ENCODE data around the gene TCAF1. TPM values are rescaled to one million over a fixed set of nuclear protein-coding genes. Genes with fewer than 3 reads are reported as not detected.
"Not testable (repeated sequence)": the region's sequence is repeated elsewhere in the genome, so short reads cannot be mapped to it uniquely, and the experiment has no call there.

TCAF1 gene
- total RNA-seq, 1 experiment from 2014 or later = 56.5 TPM

- Histone ChIP-seq H3K9me3 (replicated peaks) (no peaks in the 10 kb centered on the region), H3K27ac (no peak overlapping the region), H3K36me3 (0 out of 2 replicates have a peak, but pooled peaks cover 2% of the 10 kb centered on the region), H3K27me3 (replicated peaks) (no peaks in the 10 kb centered on the region), H3K4me3 (no peak overlapping the region), H3K4me1 (replicated peaks) (no peaks in the 10 kb centered on the region)
- DNase-seq (ENCODE audit: low read depth in 1 of 2, low spot score in 2 of 2) = no peak
Observed at GRCh38 chr7:143891457-143891856, 10.5 kb downstream of the TCAF1 start.

- Histone ChIP-seq H3K27me3 (replicated peaks) (no peaks in the 10 kb centered on the region), H3K36me3 (peaks cover 2% of the 10 kb centered on the region; the same call in 1 of the 2 replicates), H3K4me3 (no peak overlapping the region), H3K4me1 (replicated peaks) (no peaks in the 10 kb centered on the region), H3K9me3 (replicated peaks) (no peaks in the 10 kb centered on the region), H3K27ac (no peak overlapping the region)
- DNase-seq (ENCODE audit: low read depth in 1 of 2, low spot score in 2 of 2) = no peak
Observed at GRCh38 chr7:143890558-143890957, 11.4 kb downstream of the TCAF1 start.

GRCh38 chr7:143889068-143889467 lies 12.9 kb downstream of the TCAF1 start:
- DNase-seq (ENCODE audit: low read depth in 1 of 2, low spot score in 2 of 2) = no peak
- Histone ChIP-seq H3K9me3 (replicated peaks) (no peaks in the 10 kb centered on the region), H3K4me1 (replicated peaks) (no peaks in the 10 kb centered on the region), H3K4me3 (no peak overlapping the region), H3K27ac (no peak overlapping the region), H3K27me3 (replicated peaks) (no peaks in the 10 kb centered on the region), H3K36me3 (peaks cover 2% of the 10 kb centered on the region; the same call in 1 of the 2 replicates)

- Histone ChIP-seq H3K4me1 (replicated peaks) (no peaks in the 10 kb centered on the region), H3K27ac (no peak overlapping the region), H3K27me3 (replicated peaks) (no peaks in the 10 kb centered on the region), H3K4me3 (no peak overlapping the region), H3K36me3 (peaks cover 2% of the 10 kb centered on the region; the same call in 1 of the 2 replicates), H3K9me3 (replicated peaks) (no peaks in the 10 kb centered on the region)
- no peak for DNase-seq (ENCODE audit: low read depth in 1 of 2, low spot score in 2 of 2)
Observed at GRCh38 chr7:143886826-143887477, 15.0 kb downstream of the TCAF1 start.

- Histone ChIP-seq H3K9me3 (replicated peaks) (no peaks in the 10 kb centered on the region), H3K27me3 (replicated peaks) (no peaks in the 10 kb centered on the region), H3K4me1 (replicated peaks) (no peaks in the 10 kb centered on the region), H3K36me3 (peaks cover 2% of the 10 kb centered on the region; the same call in 1 of the 2 replicates), H3K27ac (no peak overlapping the region), H3K4me3 (no peak overlapping the region)
- no peak for DNase-seq (ENCODE audit: low read depth in 1 of 2, low spot score in 2 of 2)
Observed at GRCh38 chr7:143885951-143886350, 16.0 kb downstream of the TCAF1 start.

- Histone ChIP-seq H3K9me3 (replicated peaks) (no peaks in the 10 kb centered on the region), H3K27me3 (replicated peaks) (no peaks in the 10 kb centered on the region), H3K27ac (no peak overlapping the region), H3K4me3 (no peak overlapping the region), H3K4me1 (replicated peaks) (no peaks in the 10 kb centered on the region), H3K36me3 (no peaks in the 10 kb centered on the region; the same call in 1 of the 2 replicates)
- DNase-seq (ENCODE audit: low read depth in 1 of 2, low spot score in 2 of 2) = no peak
Observed at GRCh38 chr7:143884969-143885559, 16.9 kb downstream of the TCAF1 start.

GRCh38 chr7:143884241-143884968 lies 17.6 kb downstream of the TCAF1 start:
- no peak overlapping the region for H3K27ac ChIP-seq
- no peaks in the 10 kb centered on the region for H3K9me3 ChIP-seq (replicated peaks)
- H3K4me3 ChIP-seq = no peak overlapping the region
- H3K36me3 ChIP-seq = no peaks in the 10 kb centered on the region; the same call in 1 of the 2 replicates
- no peak for DNase-seq (ENCODE audit: low read depth in 1 of 2, low spot score in 2 of 2)
- H3K27me3 ChIP-seq (replicated peaks) = no peaks in the 10 kb centered on the region
- no peaks in the 10 kb centered on the region for H3K4me1 ChIP-seq (replicated peaks)

GRCh38 chr7:143882604-143883078 lies 19.3 kb downstream of the TCAF1 start:
- Histone ChIP-seq H3K9me3 (replicated peaks) (no peaks in the 10 kb centered on the region), H3K27me3 (replicated peaks) (no peaks in the 10 kb centered on the region), H3K27ac (no peak overlapping the region), H3K4me3 (no peak overlapping the region), H3K4me1 (replicated peaks) (no peaks in the 10 kb centered on the region), H3K36me3 (no peaks in the 10 kb centered on the region; the same call in 1 of the 2 replicates)
- no peak for DNase-seq (ENCODE audit: low read depth in 1 of 2, low spot score in 2 of 2)

GRCh38 chr7:143882020-143882603 lies 19.9 kb downstream of the TCAF1 start:
- no peaks in the 10 kb centered on the region for H3K27me3 ChIP-seq (replicated peaks)
- peaks cover 4% of the 10 kb centered on the region; the same call in 1 of the 2 replicates for H3K36me3 ChIP-seq
- H3K4me1 ChIP-seq (replicated peaks) = no peaks in the 10 kb centered on the region
- no peaks in the 10 kb centered on the region for H3K9me3 ChIP-seq (replicated peaks)
- no peak for DNase-seq (ENCODE audit: low read depth in 1 of 2, low spot score in 2 of 2)
- H3K27ac ChIP-seq = no peak overlapping the region
- no peak overlapping the region for H3K4me3 ChIP-seq

- Histone ChIP-seq H3K27me3 (replicated peaks) (no peaks in the 10 kb centered on the region), H3K36me3 (peaks cover 25% of the 10 kb centered on the region), H3K9me3 (replicated peaks) (no peaks in the 10 kb centered on the region), H3K4me3 (no peak overlapping the region), H3K27ac (no peak overlapping the region), H3K4me1 (replicated peaks) (no peaks in the 10 kb centered on the region)
- DNase-seq (ENCODE audit: low read depth in 1 of 2, low spot score in 2 of 2) = no peak
Observed at GRCh38 chr7:143878884-143879283, 23.1 kb downstream of the TCAF1 start.

- H3K4me3 ChIP-seq = no peak overlapping the region
- H3K27me3 ChIP-seq (replicated peaks) = no peaks in the 10 kb centered on the region
- H3K36me3 ChIP-seq = peaks cover 25% of the 10 kb centered on the region
- DNase-seq (ENCODE audit: low read depth in 1 of 2, low spot score in 2 of 2) = no peak
- H3K4me1 ChIP-seq (replicated peaks) = no peaks in the 10 kb centered on the region
- no peak overlapping the region for H3K27ac ChIP-seq
- H3K9me3 ChIP-seq (replicated peaks) = no peaks in the 10 kb centered on the region
Observed at GRCh38 chr7:143877098-143877497, 24.9 kb downstream of the TCAF1 start.

GRCh38 chr7:143876218-143876617 lies 25.8 kb downstream of the TCAF1 start:
- no peak for DNase-seq (ENCODE audit: low read depth in 1 of 2, low spot score in 2 of 2)
- H3K27ac ChIP-seq = no peak overlapping the region
- H3K9me3 ChIP-seq (replicated peaks) = no peaks in the 10 kb centered on the region
- H3K4me3 ChIP-seq = no peak overlapping the region
- peaks cover 25% of the 10 kb centered on the region for H3K36me3 ChIP-seq
- no peaks in the 10 kb centered on the region for H3K27me3 ChIP-seq (replicated peaks)
- no peaks in the 10 kb centered on the region for H3K4me1 ChIP-seq (replicated peaks)

GRCh38 chr7:143873242-143873641 lies 28.7 kb downstream of the TCAF1 start:
- not testable (repeated sequence) for H3K4me3 ChIP-seq; H3K9me3 ChIP-seq (replicated peaks); DNase-seq (ENCODE audit: low read depth in 1 of 2, low spot score in 2 of 2); H3K27me3 ChIP-seq (replicated peaks); H3K27ac ChIP-seq; H3K4me1 ChIP-seq (replicated peaks)
- peaks cover 25% of the 10 kb centered on the region for H3K36me3 ChIP-seq

GRCh38 chr7:143871534-143871933 lies 30.4 kb downstream of the TCAF1 start:
- not testable (repeated sequence) for H3K9me3 ChIP-seq (replicated peaks); H3K4me3 ChIP-seq; H3K27ac ChIP-seq; DNase-seq (ENCODE audit: low read depth in 1 of 2, low spot score in 2 of 2); H3K4me1 ChIP-seq (replicated peaks); H3K27me3 ChIP-seq (replicated peaks)
- H3K36me3 ChIP-seq = peaks cover 19% of the 10 kb centered on the region

Data from SJSA1 (cell line).